Measurements from ENCODE around the gene CUL4A. TPM values are rescaled to one million over a fixed set of nuclear protein-coding genes. Genes with fewer than 3 reads are reported as not detected.

Gene CUL4A
- total and polyA plus RNA-seq, 9 of the 15 experiments (the other 6 are each of a cell fraction or from before 2014, with no cell fraction given) = 21.1 to 92.0 (median 63.2) TPM

- TF ChIP-seq PREB (CRISPR knock-in tag; IDR thresholded peaks at IDR 0.05) (no peak), IRF1 (CRISPR knock-in tag; IDR thresholded peaks at IDR 0.05; ENCODE audit: borderline replicate concordance) (no peak), NEUROD1 (IDR thresholded peaks at IDR 0.05; ENCODE audit: borderline replicate concordance, low read depth, low read length, partially characterized antibody) (no peak), U2AF2 (optimal IDR thresholded peaks at IDR 0.05; ENCODE audit: low read depth, low read length) (no peak), HBP1 (CRISPR knock-in tag; IDR thresholded peaks at IDR 0.05) (no peak), CEBPG (CRISPR knock-in tag; IDR thresholded peaks at IDR 0.05) (no peak), CEBPG (tag; conservative IDR thresholded peaks at IDR 0.05 in 1 of 2, IDR thresholded peaks at IDR 0.05 in 1 of 2) (no peak), THAP12 (CRISPR knock-in tag; IDR thresholded peaks at IDR 0.05) (no peak), SOX6 (IDR thresholded peaks at IDR 0.05) (no peak), TBL1XR1 (IDR thresholded peaks at IDR 0.05; ENCODE audit: low read length in 2 of 2) (no peak), ZNF175 (CRISPR knock-in tag; IDR thresholded peaks at IDR 0.05; ENCODE audit: low read depth) (no peak), CTCFL (IDR thresholded peaks at IDR 0.05; ENCODE audit: borderline replicate concordance, insufficient read depth, low read depth, low read length, poor library complexity, severe bottlenecking) (no peak), C11orf30 (IDR thresholded peaks at IDR 0.05; ENCODE audit: low read depth) (peak; percentile 93), SIN3A (IDR thresholded peaks at IDR 0.05; ENCODE audit: borderline replicate concordance in 2 of 2, control insufficient read depth in 1 of 2, low read depth in 2 of 2, low read length in 2 of 2) (peak in 1 of 2 experiments; percentile 12; a peak in 1 of 4 replicates)
Measured at GRCh38 chr13:113216254-113217048, 7.0 kb downstream of the CUL4A start (continued).

Data from K562 (cell line).